A549 treated with Mapracorat at 1 μM for 4 hours (cell line): ENCODE results near the gene COA6. TPM values are rescaled to one million over a fixed set of nuclear protein-coding genes. Genes with fewer than 3 reads are reported as not detected.

Experiments used
- total RNA-seq: library from RNA; stranded (reverse); fragments of 200-300 nt; extraction: Qiagen RNA extraction; gene quantifications from 5 replicates; pipeline ENCODE4 v1.2.3, GENCODE V29; 2022

The COA6 gene
- total RNA-seq = 75.5 to 93.5 TPM (median 83.0 TPM) in 5 replicates

GRCh38 chr1:234373064-234373958, at the start of gene COA6:
Gene COA6 (plus strand): TSS chr1:234373456. CDS start chr1:234373467, 11 bp downstream.

Other genes starting within 250 kb of the COA6 start
- 11.1 to 13.5 TPM (median 12.3 TPM) in 5 replicates for gene TARBP1, start 105.7 kb downstream of the COA6 start, total RNA-seq
- 67.8 to 93.0 TPM (median 85.9 TPM) in 5 replicates for gene IRF2BP2, start 236.7 kb downstream of the COA6 start, total RNA-seq